H9 (cell line): Measurements from ENCODE around the gene BTRC. TPM values are rescaled to one million over a fixed set of nuclear protein-coding genes. Genes with fewer than 3 reads are reported as not detected.

Source experiments
- DNase-seq: peaks from one replicate; pipeline ENCODE4 v3.0.0-alpha.2; 2017
- H2AFZ ChIP-seq: one replicate; pipeline ENCODE4 v1.6.1; 2013; ENCODE audit warnings: mild to moderate bottlenecking, low read length, control low read depth, moderate library complexity
- H2AK5ac ChIP-seq: 2 replicates; pipeline ENCODE4 v1.6.1; 2013; ENCODE audit warnings: low read length, control low read depth, mixed read lengths; ENCODE audit not compliant: insufficient read length
- H2BK120ac ChIP-seq: one replicate; pipeline ENCODE4 v1.6.1; 2013; ENCODE audit warnings: low read depth, mild to moderate bottlenecking, low read length, control low read depth, inconsistent platforms; ENCODE audit not compliant: poor library complexity, severe bottlenecking
- H2BK12ac ChIP-seq: 2 replicates; pipeline ENCODE4 v1.6.1; 2013; ENCODE audit warnings: low read length, control low read depth, mixed read lengths, low read depth; ENCODE audit not compliant: insufficient read length
- H2BK15ac ChIP-seq: 2 replicates; pipeline ENCODE4 v1.6.1; 2013; ENCODE audit warnings: low read depth, low read length, control low read depth
- H2BK20ac ChIP-seq: one replicate; pipeline ENCODE4 v1.6.1; 2013; ENCODE audit warnings: low read depth, mild to moderate bottlenecking, low read length, control low read depth, inconsistent platforms; ENCODE audit not compliant: poor library complexity, severe bottlenecking
- H2BK5ac ChIP-seq: 2 replicates; pipeline ENCODE4 v1.6.1; 2013; ENCODE audit warnings: low read length, control low read depth, mixed read lengths; ENCODE audit not compliant: insufficient read length
- H3K14ac ChIP-seq: 2 replicates; pipeline ENCODE4 v1.6.1; 2013; ENCODE audit warnings: low read length, control low read depth; ENCODE audit not compliant: insufficient read depth
- H3K18ac ChIP-seq: 2 replicates; pipeline ENCODE4 v1.6.1; 2013; ENCODE audit warnings: low read depth, mild to moderate bottlenecking, mixed read lengths, low read length, control low read depth; ENCODE audit not compliant: insufficient read length
- H3K23ac ChIP-seq: 2 replicates; pipeline ENCODE4 v1.6.1; 2013; ENCODE audit warnings: low read length, control low read depth, mixed read lengths, low read depth; ENCODE audit not compliant: insufficient read length
- H3K23me2 ChIP-seq: 2 replicates; pipeline ENCODE4 v1.6.1; 2013; ENCODE audit warnings: low read depth, mild to moderate bottlenecking, mixed read lengths, low read length, control low read depth; ENCODE audit not compliant: insufficient read length, poor library complexity, severe bottlenecking
- H3K27ac ChIP-seq: 2 replicates; pipeline ENCODE4 v1.5.1; 2013; ENCODE audit warnings: low read length, control low read depth, mixed read lengths, low read depth; ENCODE audit not compliant: insufficient read length
- H3K27me3 ChIP-seq: 2 replicates; pipeline ENCODE4 v1.6.1; 2013; ENCODE audit warnings: low read length, control low read depth, inconsistent platforms; ENCODE audit not compliant: insufficient read depth
- H3K4ac ChIP-seq: 2 replicates; pipeline ENCODE4 v1.6.1; 2013; ENCODE audit warnings: low read depth, mild to moderate bottlenecking, control low read depth, inconsistent platforms, low read length, moderate library complexity
- H3K4me1 ChIP-seq: 2 replicates; pipeline ENCODE4 v1.6.1; 2013; ENCODE audit warnings: low read length, control low read depth, inconsistent platforms; ENCODE audit not compliant: insufficient read depth
- H3K4me2 ChIP-seq: 2 replicates; pipeline ENCODE4 v1.6.1; 2013; ENCODE audit warnings: low read length, control low read depth, mixed read lengths; ENCODE audit not compliant: insufficient read length, insufficient read depth
- H3K56ac ChIP-seq: 2 replicates; pipeline ENCODE4 v1.6.1; 2013; ENCODE audit warnings: low read depth, mild to moderate bottlenecking, mixed read lengths, low read length, control low read depth; ENCODE audit not compliant: insufficient read length
- H3K79me1 ChIP-seq: 2 replicates; pipeline ENCODE4 v1.6.1; 2013; ENCODE audit warnings: low read depth, mild to moderate bottlenecking, moderate library complexity, low read length, control low read depth, inconsistent platforms; ENCODE audit not compliant: insufficient read depth, poor library complexity, severe bottlenecking
- H3K79me2 ChIP-seq: 2 replicates; pipeline ENCODE4 v1.6.1; 2013; ENCODE audit warnings: low read length, control low read depth, inconsistent platforms; ENCODE audit not compliant: insufficient read depth
- H3K9ac ChIP-seq: 2 replicates; pipeline ENCODE4 v1.6.1; 2013; ENCODE audit warnings: low read length, control low read depth, mixed read lengths; ENCODE audit not compliant: insufficient read length; ENCODE audit errors: extremely low read depth
- H3K9me3 ChIP-seq: one replicate; pipeline ENCODE4 v1.6.1; 2013; ENCODE audit warnings: low read depth, low read length, inconsistent platforms; ENCODE audit not compliant: control insufficient read depth
- H3T11ph ChIP-seq: one replicate; pipeline ENCODE4 v1.6.1; 2013; ENCODE audit warnings: mild to moderate bottlenecking, low read length, control low read depth, inconsistent platforms
- H4K20me1 ChIP-seq: one replicate; pipeline ENCODE4 v1.6.1; 2013; ENCODE audit not compliant: control insufficient read depth, insufficient read length, insufficient read depth
- H4K5ac ChIP-seq: 2 replicates; pipeline ENCODE4 v1.6.1; 2013; ENCODE audit warnings: low read depth, mild to moderate bottlenecking, mixed read lengths, low read length, control low read depth; ENCODE audit not compliant: insufficient read length
- H4K8ac ChIP-seq: replicated peaks from 2 replicates; pipeline ENCODE4 v1.6.1; 2013; ENCODE audit warnings: low read length, control low read depth, mixed read lengths, low read depth; ENCODE audit not compliant: insufficient read length
- H4K91ac ChIP-seq: 2 replicates; pipeline ENCODE4 v1.6.1; 2013; ENCODE audit warnings: low read depth, mild to moderate bottlenecking, moderate library complexity, mixed read lengths, low read length, control low read depth; ENCODE audit not compliant: insufficient read length
- H3K27ac Mint-ChIP-seq, 3 experiments: 2 replicates in 2 of 3; 3 replicates in 1 of 3; pipeline ENCODE4 v1.8.0; 2020 to 2021; ENCODE audit warnings: mixed read lengths in 3 of 3, mild to moderate bottlenecking in 1 of 3, moderate library complexity in 1 of 3
- H3K27me3 Mint-ChIP-seq: 2 replicates; pipeline ENCODE4 v1.8.0; 2021; ENCODE audit warnings: low read depth, mild to moderate bottlenecking, moderate library complexity, mixed read lengths
- H3K36me3 Mint-ChIP-seq, 3 experiments: 2 replicates in 2 of 3; 3 replicates in 1 of 3; pipeline ENCODE4 v1.8.0; 2020 to 2021; ENCODE audit warnings: low read depth in 3 of 3, mixed read lengths in 3 of 3; ENCODE audit not compliant: insufficient read depth in 1 of 3
- H3K4me1 Mint-ChIP-seq, 2 experiments: 2 replicates each; pipeline ENCODE4 v1.8.0; 2020; ENCODE audit warnings: mixed read lengths in 2 of 2
- H3K4me3 Mint-ChIP-seq, 2 experiments: 2 replicates in 1 of 2; 3 replicates in 1 of 2; pipeline ENCODE4 v1.8.0; 2020 to 2021; ENCODE audit warnings: mild to moderate bottlenecking in 2 of 2, mixed read lengths in 2 of 2, moderate library complexity in 1 of 2
- H3K9me3 Mint-ChIP-seq, 2 experiments: 2 replicates in 1 of 2; 3 replicates in 1 of 2; pipeline ENCODE4 v1.8.0; 2020; ENCODE audit warnings: mild to moderate bottlenecking in 2 of 2, mixed read lengths in 2 of 2, moderate library complexity in 1 of 2
- WGBS: extraction: QIAGEN DNeasy Blood & Tissue Kit; methylation state at CpG from one replicate; pipeline ENCODE4 v1.1.7; 2013; ENCODE audit warnings: missing lambda C conversion rate, low lambda C conversion rate, mixed read lengths; ENCODE audit not compliant: insufficient read length; ENCODE audit errors: extremely low coverage; 5-methylcytosine and 5-hydroxymethylcytosine counted together
- total RNA-seq: library from RNA; stranded (reverse); gene quantifications from 2 replicates; pipeline ENCODE4 v1.2.1, GENCODE V29; 2021
- TF ChIP-seq, protein P1 (sequence below): fragments of 200-600 bp; sonication (generic); conservative IDR thresholded peaks from 3 replicates; pipeline ENCODE4 v1.8.0; 2021; ENCODE audit warnings: antibody characterized with exemption, mild to moderate bottlenecking

The BTRC gene
- total RNA-seq, 1 experiment from 2014 or later: 24.2 TPM

DNA sequence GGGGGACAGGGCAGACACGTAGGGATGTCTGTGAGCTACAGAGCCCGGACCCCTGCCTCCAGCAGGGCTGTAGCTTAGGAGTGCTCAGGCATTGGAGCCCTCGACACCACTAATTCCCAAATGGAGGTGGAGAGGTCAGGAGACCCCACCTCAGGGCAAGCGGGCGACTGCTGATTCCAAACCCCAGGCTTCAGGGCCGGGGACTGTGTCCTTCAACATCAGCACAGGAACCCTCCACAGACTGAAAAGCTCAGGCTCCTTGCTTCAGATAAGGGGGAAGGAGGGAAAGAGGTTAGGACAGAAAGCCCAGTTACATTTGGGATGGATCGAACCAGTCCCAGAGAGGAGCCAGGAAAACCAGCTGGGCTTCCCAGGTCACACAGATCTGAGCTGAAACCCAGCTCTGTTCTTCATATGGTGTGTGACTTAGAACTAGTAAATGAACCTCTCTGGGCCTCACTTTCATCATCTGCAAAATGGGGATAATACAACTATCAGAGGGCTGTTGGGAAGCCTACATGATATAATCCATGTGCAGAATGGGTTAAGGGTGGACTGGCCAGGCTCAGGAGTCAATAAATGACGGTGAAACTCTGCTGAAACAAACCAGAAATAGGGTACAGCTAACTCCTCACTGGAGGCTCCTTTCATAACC lies 217.4 kb downstream of the BTRC start:
- H3T11ph ChIP-seq: no peak overlapping the region
- H3K27me3 ChIP-seq: peaks cover 14% of the 10 kb centered on the region; the same call in 1 of the 2 replicates
- no peak overlapping the region for H4K5ac ChIP-seq

More for the DNA sequence above, 217.4 kb downstream of the BTRC start:
- H4K91ac ChIP-seq: no peak overlapping the region
- H3K14ac ChIP-seq: no peak overlapping the region
- H3K4ac ChIP-seq: no peak overlapping the region
- no peaks in the 10 kb centered on the region; a peak in 1 of 5 replicates for H3K9me3 Mint-ChIP-seq
- H3K27me3 Mint-ChIP-seq: peaks cover 73% of the 10 kb centered on the region
- H3K27ac ChIP-seq: no peak overlapping the region
- TF ChIP-seq, protein P1, sequence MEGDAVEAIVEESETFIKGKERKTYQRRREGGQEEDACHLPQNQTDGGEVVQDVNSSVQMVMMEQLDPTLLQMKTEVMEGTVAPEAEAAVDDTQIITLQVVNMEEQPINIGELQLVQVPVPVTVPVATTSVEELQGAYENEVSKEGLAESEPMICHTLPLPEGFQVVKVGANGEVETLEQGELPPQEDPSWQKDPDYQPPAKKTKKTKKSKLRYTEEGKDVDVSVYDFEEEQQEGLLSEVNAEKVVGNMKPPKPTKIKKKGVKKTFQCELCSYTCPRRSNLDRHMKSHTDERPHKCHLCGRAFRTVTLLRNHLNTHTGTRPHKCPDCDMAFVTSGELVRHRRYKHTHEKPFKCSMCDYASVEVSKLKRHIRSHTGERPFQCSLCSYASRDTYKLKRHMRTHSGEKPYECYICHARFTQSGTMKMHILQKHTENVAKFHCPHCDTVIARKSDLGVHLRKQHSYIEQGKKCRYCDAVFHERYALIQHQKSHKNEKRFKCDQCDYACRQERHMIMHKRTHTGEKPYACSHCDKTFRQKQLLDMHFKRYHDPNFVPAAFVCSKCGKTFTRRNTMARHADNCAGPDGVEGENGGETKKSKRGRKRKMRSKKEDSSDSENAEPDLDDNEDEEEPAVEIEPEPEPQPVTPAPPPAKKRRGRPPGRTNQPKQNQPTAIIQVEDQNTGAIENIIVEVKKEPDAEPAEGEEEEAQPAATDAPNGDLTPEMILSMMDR: no peak
- no peaks in the 10 kb centered on the region for H3K4me1 ChIP-seq
- H3K9me3 ChIP-seq: no peaks in the 10 kb centered on the region
- no peak overlapping the region for H3K4me2 ChIP-seq
- H3K27ac Mint-ChIP-seq: no peak overlapping the region
- H2BK15ac ChIP-seq: no peak overlapping the region
- no peaks in the 10 kb centered on the region for H3K79me1 ChIP-seq
- no peaks in the 10 kb centered on the region for H4K20me1 ChIP-seq
- no peak overlapping the region for H2AFZ ChIP-seq
- no peak overlapping the region for H2BK12ac ChIP-seq
- H2BK5ac ChIP-seq: no peak overlapping the region
- no peaks in the 10 kb centered on the region for H3K79me2 ChIP-seq
- no peak overlapping the region for H3K56ac ChIP-seq
- H3K23ac ChIP-seq: no peak overlapping the region
- peaks cover 32 to 42% of the 10 kb centered on the region in 2 experiments for H3K4me1 Mint-ChIP-seq
- H2BK120ac ChIP-seq: no peak overlapping the region
- H3K23me2 ChIP-seq: peaks cover 16% of the 10 kb centered on the region
- no peak overlapping the region for H3K18ac ChIP-seq
- peak overlapping the region; percentile 68 to 83; a peak in 4 of 5 replicates for H3K4me3 Mint-ChIP-seq
- no peak overlapping the region for H2BK20ac ChIP-seq
- no peak overlapping the region for H3K9ac ChIP-seq
- WGBS: no CpG with 5 or more reads among the region's 8 CpGs
- no peak overlapping the region for H4K8ac ChIP-seq
- peaks cover 0 to under 1% (median 0%) of the 10 kb centered on the region in 3 experiments; a peak in 2 of 7 replicates for H3K36me3 Mint-ChIP-seq
- DNase-seq: no peak
- H2AK5ac ChIP-seq: no peak overlapping the region
